ENCODE results near the gene KHSRP.
"Not testable (repeated sequence)": the region's sequence is repeated elsewhere in the genome, so short reads cannot be mapped to it uniquely, and the experiment has no call there.

The KHSRP gene

GRCh38 chr19:6451583-6452222 lies 27.1 kb upstream of the KHSRP start:
- DNase-seq: no peak

GRCh38 chr19:6450166-6450565 lies 25.6 kb upstream of the KHSRP start:
- DNase-seq: no peak

- DNase-seq: no peak
Observed at GRCh38 chr19:6448045-6448444, 23.4 kb upstream of the KHSRP start.

- DNase-seq: no peak
Observed at GRCh38 chr19:6446452-6446851, 21.8 kb upstream of the KHSRP start.

GRCh38 chr19:6443986-6444385 lies 19.4 kb upstream of the KHSRP start:
- no peak for DNase-seq

GRCh38 chr19:6442087-6442688 lies 17.6 kb upstream of the KHSRP start:
- no peak for DNase-seq

GRCh38 chr19:6440905-6441304 lies 16.3 kb upstream of the KHSRP start:
- no peak for DNase-seq

GRCh38 chr19:6439743-6440142 lies 15.1 kb upstream of the KHSRP start:
- no peak for DNase-seq

- DNase-seq: no peak
Observed at GRCh38 chr19:6433663-6434062, 9.1 kb upstream of the KHSRP start, which contains the start of gene SLC25A41. TSS of gene SLC25A41 (minus strand) at chr19:6433763. CDS start at chr19:6433693, 70 bp downstream.

GRCh38 chr19:6433165-6433564 lies 8.6 kb upstream of the KHSRP start:
- DNase-seq: no peak

GRCh38 chr19:6431891-6432290 lies 7.3 kb upstream of the KHSRP start:
- no peak for DNase-seq

- no peak for DNase-seq
Observed at GRCh38 chr19:6429419-6430221, 5.0 kb upstream of the KHSRP start.

- DNase-seq: not testable (repeated sequence)
Observed at GRCh38 chr19:6428692-6429418, 4.2 kb upstream of the KHSRP start.

- DNase-seq: no peak
Observed at GRCh38 chr19:6427131-6427530, 2.5 kb upstream of the KHSRP start.

GRCh38 chr19:6425732-6426620 lies 1.4 kb upstream of the KHSRP start:
- peak; percentile 19 for DNase-seq

GRCh38 chr19:6424939-6425731 lies 524 bp upstream of the KHSRP start:
- DNase-seq: peak; percentile 100

- DNase-seq: peak; percentile 49
Observed at GRCh38 chr19:6423499-6424194, 964 bp downstream of the KHSRP start.

- no peak for DNase-seq
Observed at GRCh38 chr19:6421075-6422014, 3.3 kb downstream of the KHSRP start.

GRCh38 chr19:6418562-6418932 lies 6.1 kb downstream of the KHSRP start:
- DNase-seq: no peak
